Sigmoid colon (tissue), 4 donors: ENCODE data around the gene MIGA2.

Source experiments
- EP300 ChIP-seq, 4 donors: sonication (generic); formaldehyde crosslinking; IDR thresholded peaks; one replicate each; pipeline ENCODE4 v1.6.1; 2017; ENCODE audit warnings: antibody characterized with exemption in 4 of 4
- POLR2A ChIP-seq, 2 donors: fragments of 450-650 bp; IDR thresholded peaks; one replicate each; pipeline ENCODE4 v1.6.1; 2016; ENCODE audit warnings: antibody characterized with exemption in 2 of 2, mild to moderate bottlenecking in 2 of 2, moderate library complexity in 2 of 2
- POLR2AphosphoS5 ChIP-seq, 4 donors: sonication (generic); formaldehyde crosslinking; IDR thresholded peaks; one replicate each; pipeline ENCODE4 v1.6.1; 2017; ENCODE audit warnings: antibody characterized with exemption in 4 of 4
- TF ChIP-seq, protein P1 (sequence below), 4 experiments: fragments of 450-650 bp in 3 of 4; fragments of 200-600 bp in 1 of 4; IDR thresholded peaks; one replicate each; pipeline ENCODE4 v1.5.1; 2016 to 2019; ENCODE audit warnings: antibody characterized with exemption in 4 of 4, mild to moderate bottlenecking in 3 of 4, moderate library complexity in 2 of 4

DNA sequence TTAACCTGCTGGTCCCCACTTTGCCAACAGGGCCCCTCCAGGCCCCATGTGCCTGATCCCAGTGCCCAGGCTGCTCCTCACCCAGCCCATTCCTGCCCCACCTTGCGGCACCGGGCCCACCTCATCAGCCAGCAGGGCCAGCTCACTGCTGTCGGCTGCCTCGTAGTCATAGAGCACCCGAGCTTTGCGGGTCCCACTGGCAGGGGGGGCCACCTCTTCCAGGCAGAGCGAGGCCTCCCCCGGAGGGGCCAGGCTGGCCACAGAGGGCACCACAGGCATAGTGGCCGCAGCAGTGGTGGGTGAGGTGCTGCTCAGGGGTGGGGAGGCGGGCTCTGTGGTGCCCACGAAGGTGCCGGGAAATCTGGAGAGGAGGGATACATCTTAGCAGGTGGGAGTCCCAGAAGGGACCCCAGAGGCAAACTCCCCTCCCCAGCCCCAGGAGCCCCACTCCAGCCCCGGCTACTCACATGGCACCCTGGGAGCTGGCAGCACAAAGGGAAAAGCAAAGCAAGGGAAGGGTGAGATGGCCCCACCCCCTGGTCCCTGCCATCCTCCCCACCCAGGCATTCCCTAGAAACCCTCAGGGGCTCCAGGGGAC is 27.3 kb upstream of the MIGA2 start:
- TF ChIP-seq, protein P1, sequence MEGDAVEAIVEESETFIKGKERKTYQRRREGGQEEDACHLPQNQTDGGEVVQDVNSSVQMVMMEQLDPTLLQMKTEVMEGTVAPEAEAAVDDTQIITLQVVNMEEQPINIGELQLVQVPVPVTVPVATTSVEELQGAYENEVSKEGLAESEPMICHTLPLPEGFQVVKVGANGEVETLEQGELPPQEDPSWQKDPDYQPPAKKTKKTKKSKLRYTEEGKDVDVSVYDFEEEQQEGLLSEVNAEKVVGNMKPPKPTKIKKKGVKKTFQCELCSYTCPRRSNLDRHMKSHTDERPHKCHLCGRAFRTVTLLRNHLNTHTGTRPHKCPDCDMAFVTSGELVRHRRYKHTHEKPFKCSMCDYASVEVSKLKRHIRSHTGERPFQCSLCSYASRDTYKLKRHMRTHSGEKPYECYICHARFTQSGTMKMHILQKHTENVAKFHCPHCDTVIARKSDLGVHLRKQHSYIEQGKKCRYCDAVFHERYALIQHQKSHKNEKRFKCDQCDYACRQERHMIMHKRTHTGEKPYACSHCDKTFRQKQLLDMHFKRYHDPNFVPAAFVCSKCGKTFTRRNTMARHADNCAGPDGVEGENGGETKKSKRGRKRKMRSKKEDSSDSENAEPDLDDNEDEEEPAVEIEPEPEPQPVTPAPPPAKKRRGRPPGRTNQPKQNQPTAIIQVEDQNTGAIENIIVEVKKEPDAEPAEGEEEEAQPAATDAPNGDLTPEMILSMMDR (IDR thresholded peaks at IDR 0.05): no peak
- no peak for TF ChIP-seq POLR2AphosphoS5 (IDR thresholded peaks at IDR 0.05)
- TF ChIP-seq EP300 (IDR thresholded peaks at IDR 0.05): no peak
- no peak for TF ChIP-seq POLR2A (IDR thresholded peaks at IDR 0.05)
